Parathyroid adenoma (tissue), 2 donors: ENCODE measurements around the gene CACUL1.
"Not testable (repeated sequence)": the region's sequence is repeated elsewhere in the genome, so short reads cannot be mapped to it uniquely, and the experiment has no call there.

Experiments used
- H2AFZ ChIP-seq: fragments of 300-600 bp; sonication (generic); one replicate; pipeline ENCODE4 v1.7.0; 2017; ENCODE audit warnings: antibody characterized with exemption, mild to moderate bottlenecking
- H3K27ac ChIP-seq: fragments of 300-600 bp; sonication (generic); one replicate; pipeline ENCODE4 v1.7.0; 2017
- H3K27me3 ChIP-seq: fragments of 300-600 bp; sonication (generic); one replicate; pipeline ENCODE4 v1.7.0; 2017; ENCODE audit warnings: low read length; ENCODE audit not compliant: control insufficient read depth, insufficient read depth
- H3K36me3 ChIP-seq: fragments of 300-600 bp; sonication (generic); one replicate; pipeline ENCODE4 v1.7.0; 2017; ENCODE audit warnings: low read length; ENCODE audit not compliant: control insufficient read depth, insufficient read depth
- H3K4me1 ChIP-seq: fragments of 300-600 bp; sonication (generic); one replicate; pipeline ENCODE4 v1.7.0; 2017; ENCODE audit warnings: control low read depth
- H3K4me2 ChIP-seq: fragments of 300-600 bp; sonication (generic); one replicate; pipeline ENCODE4 v1.7.0; 2017; ENCODE audit warnings: low read length
- H3K4me3 ChIP-seq: fragments of 300-600 bp; sonication (generic); one replicate; pipeline ENCODE4 v1.7.0; 2017; ENCODE audit warnings: low read depth, low read length
- H3K79me2 ChIP-seq: fragments of 300-600 bp; sonication (generic); one replicate; pipeline ENCODE4 v1.7.0; 2017; ENCODE audit warnings: control low read depth
- H3K9ac ChIP-seq: fragments of 300-600 bp; sonication (generic); one replicate; pipeline ENCODE4 v1.7.0; 2017; ENCODE audit warnings: mild to moderate bottlenecking
- H3K9me3 ChIP-seq: fragments of 300-600 bp; sonication (generic); one replicate; pipeline ENCODE4 v1.7.0; 2017; ENCODE audit warnings: low read length; ENCODE audit not compliant: control insufficient read depth
- CTCF ChIP-seq: fragments of 300-600 bp; sonication (generic); IDR thresholded peaks from one replicate; pipeline ENCODE4 v1.7.0; 2017; ENCODE audit warnings: antibody characterized with exemption, mild to moderate bottlenecking
- donor health status: primary hyperparathyroidism.

Gene CACUL1

DNA sequence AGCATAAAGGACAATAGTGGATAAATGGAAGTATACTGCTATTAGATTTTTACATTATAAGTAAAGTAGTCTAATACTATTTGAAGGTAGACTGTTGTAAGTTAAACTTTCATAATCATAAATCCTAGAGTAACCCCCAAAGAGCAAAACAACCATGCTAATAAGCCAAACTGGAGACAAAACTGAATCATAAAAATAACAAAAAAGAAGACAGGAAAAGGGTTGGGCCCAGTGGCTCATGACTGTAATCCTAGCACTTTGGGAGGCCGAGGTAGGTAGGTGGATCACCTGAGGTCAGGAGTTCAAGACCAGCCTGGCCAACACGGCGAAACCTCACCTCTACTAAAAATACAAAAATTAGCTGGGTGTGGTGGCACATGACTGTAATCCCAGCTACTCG is 9.7 kb downstream of the CACUL1 start:
- H3K36me3 ChIP-seq = no peaks in the 10 kb centered on the region
- H3K79me2 ChIP-seq = peaks cover 72% of the 10 kb centered on the region
- no peak for TF ChIP-seq CTCF
- no peaks in the 10 kb centered on the region for H3K9me3 ChIP-seq
- H3K9ac ChIP-seq = no peak overlapping the region
- H3K27ac ChIP-seq = no peak overlapping the region
- H3K27me3 ChIP-seq = no peaks in the 10 kb centered on the region
- H2AFZ ChIP-seq = no peak overlapping the region
- peaks cover 5% of the 10 kb centered on the region for H3K4me1 ChIP-seq
- H3K4me2 ChIP-seq = no peak overlapping the region
- no peak overlapping the region for H3K4me3 ChIP-seq

- not testable (repeated sequence) for H3K27me3 ChIP-seq, H3K4me1 ChIP-seq, H3K9me3 ChIP-seq, H3K9ac ChIP-seq, H3K36me3 ChIP-seq, H2AFZ ChIP-seq, H3K27ac ChIP-seq, H3K4me2 ChIP-seq, H3K4me3 ChIP-seq
- peaks cover 72% of the 10 kb centered on the region for H3K79me2 ChIP-seq
Observed at GRCh38 chr10:118744346-118744918, 10.3 kb downstream of the CACUL1 start.

- Histone ChIP-seq H2AFZ (no peak overlapping the region), H3K36me3 (no peaks in the 10 kb centered on the region), H3K9me3 (no peaks in the 10 kb centered on the region), H3K79me2 (peaks cover 64% of the 10 kb centered on the region), H3K27me3 (no peaks in the 10 kb centered on the region), H3K4me2 (no peak overlapping the region), H3K4me1 (peaks cover under 1% of the 10 kb centered on the region), H3K27ac (no peak overlapping the region), H3K9ac (no peak overlapping the region), H3K4me3 (no peak overlapping the region)
- TF ChIP-seq CTCF = no peak
Observed at GRCh38 chr10:118742782-118743181, 12.0 kb downstream of the CACUL1 start.

DNA sequence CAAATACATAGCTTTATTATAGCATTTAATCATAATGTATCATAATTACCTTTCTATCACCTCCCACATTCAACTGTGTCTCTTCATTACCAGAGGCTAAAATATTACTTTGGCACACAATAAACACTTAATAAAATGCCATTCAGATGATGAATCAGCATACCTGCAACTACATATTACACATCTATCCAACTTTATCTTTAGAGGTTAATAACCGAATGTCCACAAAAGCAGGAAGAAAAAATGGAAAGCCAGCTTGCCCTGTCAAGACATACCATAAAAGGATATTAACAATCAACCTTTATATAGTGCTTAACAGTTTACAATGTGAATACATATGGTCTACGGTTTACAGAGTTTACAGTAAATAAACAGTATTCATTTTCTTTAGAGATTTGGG is 12.7 kb downstream of the CACUL1 start:
- Histone ChIP-seq H3K27ac (no peak overlapping the region), H3K4me1 (no peaks in the 10 kb centered on the region), H3K4me3 (no peak overlapping the region), H3K4me2 (no peak overlapping the region), H3K27me3 (no peaks in the 10 kb centered on the region), H3K9ac (no peak overlapping the region), H2AFZ (no peak overlapping the region), H3K79me2 (peaks cover 57% of the 10 kb centered on the region), H3K36me3 (no peaks in the 10 kb centered on the region), H3K9me3 (no peaks in the 10 kb centered on the region)
- no peak for TF ChIP-seq CTCF

GRCh38 chr10:118738406-118738805 is 16.4 kb downstream of the CACUL1 start:
- Histone ChIP-seq H3K4me1 (no peaks in the 10 kb centered on the region), H3K9ac (no peak overlapping the region), H2AFZ (no peak overlapping the region), H3K27me3 (no peaks in the 10 kb centered on the region), H3K36me3 (no peaks in the 10 kb centered on the region), H3K9me3 (no peaks in the 10 kb centered on the region), H3K27ac (no peak overlapping the region), H3K79me2 (peaks cover 32% of the 10 kb centered on the region), H3K4me3 (no peak overlapping the region), H3K4me2 (no peak overlapping the region)
- TF ChIP-seq CTCF = no peak
